ENCODE data around the gene HEATR1. TPM values are rescaled to one million over a fixed set of nuclear protein-coding genes. Genes with fewer than 3 reads are reported as not detected.

Gene HEATR1
- total RNA-seq, 4 donors from 2014 or later = 9.4 to 15.7 (median 13.2) TPM

DNA sequence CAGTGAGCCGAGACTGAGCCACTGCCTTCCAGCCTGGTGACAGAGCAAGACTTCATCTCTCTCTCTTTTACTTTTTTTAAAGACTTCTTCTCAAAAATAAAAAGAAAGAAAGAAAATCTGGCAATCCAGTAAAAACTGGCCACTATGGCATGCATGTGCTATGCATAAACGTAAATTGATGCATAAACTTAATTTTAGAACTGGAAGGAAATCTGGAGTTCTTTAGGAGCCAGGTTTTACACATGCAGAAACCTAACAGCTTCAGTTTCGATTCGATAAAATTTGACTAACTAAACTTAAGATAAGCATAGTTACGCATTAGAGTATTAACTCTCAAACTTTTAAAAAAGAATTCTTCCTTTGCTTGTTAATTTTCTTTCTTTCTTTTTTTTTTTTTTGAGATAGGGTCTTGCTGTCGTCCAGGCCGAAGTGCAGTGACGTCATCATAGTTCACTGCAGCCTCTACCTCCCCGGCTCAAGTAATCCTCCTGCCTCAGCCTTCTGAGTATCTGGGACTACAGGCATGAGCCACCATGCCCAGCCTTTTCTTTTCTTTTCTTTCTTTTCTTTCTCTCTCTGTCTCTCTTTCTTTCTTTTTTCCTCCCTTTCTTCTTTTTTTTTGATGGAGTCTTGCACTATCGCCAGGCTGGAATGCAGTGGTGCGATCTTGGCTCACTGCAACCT is 92.4 kb downstream of the HEATR1 start:
- in situ Hi-C loops (cut with MboI; ENCODE audit: low pct_ligation_motif_present in 1 of 4, low pct_unique_long_range_greater_than_20kb in 1 of 4, low sequenced_read_pairs in 3 of 4) = no loop called here
- no peak for DNase-seq
- 93 to 95% methylated on average over 11 of the region's 11 CpGs for WGBS, 2 donors (ENCODE audit: low coverage in 1 of 2)
- H3K4me3 ChIP-seq = no peak overlapping the region
- H3K27me3 ChIP-seq = no peaks in the 10 kb centered on the region
- no peaks in the 10 kb centered on the region for H3K9me3 ChIP-seq
- TF ChIP-seq EP300 (IDR thresholded peaks at IDR 0.05; ENCODE audit: low read depth) (no peak), POLR2A (IDR thresholded peaks at IDR 0.05) (no peak)
- TF ChIP-seq, protein P1, sequence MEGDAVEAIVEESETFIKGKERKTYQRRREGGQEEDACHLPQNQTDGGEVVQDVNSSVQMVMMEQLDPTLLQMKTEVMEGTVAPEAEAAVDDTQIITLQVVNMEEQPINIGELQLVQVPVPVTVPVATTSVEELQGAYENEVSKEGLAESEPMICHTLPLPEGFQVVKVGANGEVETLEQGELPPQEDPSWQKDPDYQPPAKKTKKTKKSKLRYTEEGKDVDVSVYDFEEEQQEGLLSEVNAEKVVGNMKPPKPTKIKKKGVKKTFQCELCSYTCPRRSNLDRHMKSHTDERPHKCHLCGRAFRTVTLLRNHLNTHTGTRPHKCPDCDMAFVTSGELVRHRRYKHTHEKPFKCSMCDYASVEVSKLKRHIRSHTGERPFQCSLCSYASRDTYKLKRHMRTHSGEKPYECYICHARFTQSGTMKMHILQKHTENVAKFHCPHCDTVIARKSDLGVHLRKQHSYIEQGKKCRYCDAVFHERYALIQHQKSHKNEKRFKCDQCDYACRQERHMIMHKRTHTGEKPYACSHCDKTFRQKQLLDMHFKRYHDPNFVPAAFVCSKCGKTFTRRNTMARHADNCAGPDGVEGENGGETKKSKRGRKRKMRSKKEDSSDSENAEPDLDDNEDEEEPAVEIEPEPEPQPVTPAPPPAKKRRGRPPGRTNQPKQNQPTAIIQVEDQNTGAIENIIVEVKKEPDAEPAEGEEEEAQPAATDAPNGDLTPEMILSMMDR (IDR thresholded peaks at IDR 0.05) = no peak
- intact Hi-C loops (cut with DNase I; ENCODE audit: low total_unique reads) = no loop called here
- peaks cover 0 to 16% (median 7%) of the 10 kb centered on the region in 4 donors for H3K4me1 ChIP-seq
- no peaks in the 10 kb centered on the region for H3K36me3 ChIP-seq
- H3K27ac ChIP-seq = no peak overlapping the region

DNA sequence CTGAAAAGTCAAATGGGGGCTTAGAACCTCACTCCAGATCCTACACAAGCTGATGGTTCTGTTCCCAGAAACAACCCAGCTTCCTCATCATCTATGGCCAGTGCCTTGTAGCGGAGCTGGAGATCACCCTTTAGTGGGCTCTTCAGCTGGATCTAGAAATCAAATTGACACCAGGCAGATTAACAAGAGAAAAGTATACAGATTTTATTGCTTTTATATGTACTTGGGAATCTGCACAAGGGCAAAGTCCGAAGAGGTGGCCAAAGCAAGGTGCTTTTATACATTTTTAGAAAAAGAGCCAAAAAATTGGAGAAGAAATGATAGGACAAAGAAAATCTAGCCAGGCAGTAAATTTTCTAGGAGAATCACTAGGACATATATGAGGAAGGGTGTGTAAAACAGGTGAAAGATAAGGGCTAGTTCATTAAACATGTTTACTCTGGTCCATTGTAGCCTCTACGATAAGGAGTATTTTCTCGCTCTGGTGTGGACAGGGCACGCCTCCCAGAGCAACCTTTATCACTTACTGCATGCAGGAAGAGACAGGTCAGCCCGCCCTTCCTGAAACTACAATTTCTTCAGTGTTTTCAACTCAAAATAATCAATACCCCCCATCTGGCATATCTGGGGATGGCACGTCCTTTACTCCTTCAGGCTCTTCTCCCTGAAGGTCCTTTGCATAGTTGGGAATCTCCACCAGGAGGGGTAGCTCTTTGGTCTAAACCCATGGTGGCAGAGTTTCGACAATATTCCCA is 94.5 kb downstream of the HEATR1 start:
- H3K4me3 ChIP-seq = no peak overlapping the region
- no peaks in the 10 kb centered on the region for H3K9me3 ChIP-seq
- in situ Hi-C loops (cut with MboI; ENCODE audit: low pct_ligation_motif_present in 1 of 4, low pct_unique_long_range_greater_than_20kb in 1 of 4, low sequenced_read_pairs in 3 of 4) (no loop called here), intact Hi-C loops (cut with DNase I; ENCODE audit: low total_unique reads) (no loop called here)
- TF ChIP-seq POLR2AphosphoS5 (IDR thresholded peaks at IDR 0.05) (no peak), POLR2A (IDR thresholded peaks at IDR 0.05) (no peak), EP300 (IDR thresholded peaks at IDR 0.05; ENCODE audit: low read depth) (no peak)
- TF ChIP-seq, protein P1 (IDR thresholded peaks at IDR 0.05) = no peak
- H3K27ac ChIP-seq = no peak overlapping the region
- peaks cover 0 to 14% (median 6%) of the 10 kb centered on the region in 4 donors for H3K4me1 ChIP-seq
- H3K36me3 ChIP-seq = no peaks in the 10 kb centered on the region
- H3K27me3 ChIP-seq = no peaks in the 10 kb centered on the region
- DNase-seq = peak; percentile 25
- WGBS, 2 donors (ENCODE audit: low coverage in 1 of 2) = 51 to 56% methylated on average over 5 to 8 of the region's 8 CpGs

DNA sequence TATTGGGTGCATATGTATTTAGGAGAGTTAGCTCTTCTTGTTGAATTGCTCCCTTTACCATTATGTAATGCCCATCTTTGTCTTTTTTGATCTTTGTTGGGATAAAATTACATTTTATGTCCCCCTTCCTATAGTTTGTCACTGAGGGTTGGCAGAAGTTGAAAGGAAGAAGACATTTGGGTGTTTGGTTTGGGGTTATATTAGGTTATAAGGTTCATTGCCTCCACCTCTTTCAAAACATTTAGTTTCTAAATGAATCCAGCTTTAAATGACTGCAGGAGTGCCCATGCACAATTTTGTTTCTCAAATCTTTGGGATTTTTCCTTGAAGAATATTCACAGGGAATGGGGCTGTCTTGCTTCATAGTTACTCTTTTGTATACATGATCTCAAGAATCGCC is 95.1 kb downstream of the HEATR1 start:
- Histone ChIP-seq H3K36me3 (no peaks in the 10 kb centered on the region), H3K4me3 (no peak overlapping the region), H3K27me3 (no peaks in the 10 kb centered on the region), H3K27ac (no peak overlapping the region), H3K9me3 (no peaks in the 10 kb centered on the region), H3K4me1 (peaks cover 0 to 14% (median 6%) of the 10 kb centered on the region in 4 donors)
- in situ Hi-C loops (cut with MboI; ENCODE audit: low pct_ligation_motif_present in 1 of 4, low pct_unique_long_range_greater_than_20kb in 1 of 4, low sequenced_read_pairs in 3 of 4) = no loop called here
- intact Hi-C loops (cut with DNase I; ENCODE audit: low total_unique reads) = no loop called here
- no peak for DNase-seq
- TF ChIP-seq EP300 (IDR thresholded peaks at IDR 0.05; ENCODE audit: low read depth) = no peak
- no peak for TF ChIP-seq POLR2A (IDR thresholded peaks at IDR 0.05)
- TF ChIP-seq POLR2AphosphoS5 (IDR thresholded peaks at IDR 0.05) = no peak
- TF ChIP-seq, protein P1 (IDR thresholded peaks at IDR 0.05) = no peak
- 41% methylated on average over 1 of the region's 1 CpG; no CpG with 5 or more reads in 1 of the 2 donors for WGBS, 2 donors (ENCODE audit: low coverage in 1 of 2)

DNA sequence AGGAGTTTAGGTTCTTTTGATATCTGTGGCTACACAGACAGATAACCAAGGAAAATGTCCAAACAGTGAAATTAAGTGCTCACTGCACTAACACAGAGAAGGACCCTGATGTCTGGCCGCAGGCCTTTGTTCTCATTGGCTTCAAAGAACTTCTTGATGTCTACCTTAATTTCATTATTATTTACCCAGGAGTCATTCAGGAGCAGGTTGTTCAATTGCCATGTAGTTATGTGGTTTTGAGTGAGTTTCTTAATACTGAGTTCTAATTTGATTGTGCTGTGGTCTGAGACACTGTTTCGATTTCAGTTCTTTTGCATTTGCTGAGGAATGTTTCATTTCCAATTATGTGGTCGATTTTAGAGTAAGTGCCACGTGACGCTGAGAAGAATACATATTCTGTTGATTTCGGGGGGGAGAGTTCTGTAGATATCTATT is 95.7 kb downstream of the HEATR1 start:
- no peak for DNase-seq
- no peaks in the 10 kb centered on the region for H3K36me3 ChIP-seq
- H3K4me3 ChIP-seq = no peak overlapping the region
- WGBS, 2 donors (ENCODE audit: low coverage in 1 of 2) = 80 to 81% methylated on average over 6 of the region's 6 CpGs
- peaks cover 0 to 14% (median 6%) of the 10 kb centered on the region in 4 donors for H3K4me1 ChIP-seq
- TF ChIP-seq, protein P1 (IDR thresholded peaks at IDR 0.05) = no peak
- no peak for TF ChIP-seq POLR2AphosphoS5 (IDR thresholded peaks at IDR 0.05)
- in situ Hi-C loops (cut with MboI; ENCODE audit: low pct_ligation_motif_present in 1 of 4, low pct_unique_long_range_greater_than_20kb in 1 of 4, low sequenced_read_pairs in 3 of 4) (no loop called here), intact Hi-C loops (cut with DNase I; ENCODE audit: low total_unique reads) (no loop called here)
- no peaks in the 10 kb centered on the region for H3K27me3 ChIP-seq
- no peaks in the 10 kb centered on the region for H3K9me3 ChIP-seq
- no peak overlapping the region for H3K27ac ChIP-seq

Measured in transverse colon (tissue), 4 donors.